HepG2 (cell line): Measurements from ENCODE around the gene TTLL10. TPM values are rescaled to one million over a fixed set of nuclear protein-coding genes. Genes with fewer than 3 reads are reported as not detected.
A peak's percentile ranks its signal among the peaks of the same experiment; 100 is the strongest.

Experiments used
- HDAC6 ChIP-seq: fragments of 200-600 bp; sonication (generic); IDR thresholded peaks from 2 replicates; pipeline ENCODE4 v1.7.0; 2017; ENCODE audit warnings: mild to moderate bottlenecking, antibody characterized with exemption, low read length, low read depth
- KLF12 ChIP-seq: sonication (generic); formaldehyde crosslinking; IDR thresholded peaks from 2 replicates; pipeline ENCODE4 v1.4.0; 2020; ENCODE audit warnings: missing genetic modification reagents, borderline replicate concordance
- KLF9 ChIP-seq: IDR thresholded peaks from 2 replicates; pipeline ENCODE4 v1.6.1; 2016; ENCODE audit warnings: low read depth
- MED1 ChIP-seq: sonication (generic); formaldehyde crosslinking; IDR thresholded peaks from 2 replicates; pipeline ENCODE4 v1.4.0; 2020; ENCODE audit warnings: missing genetic modification reagents
- MEIS2 ChIP-seq: sonication (generic); formaldehyde crosslinking; IDR thresholded peaks from 2 replicates; pipeline ENCODE4 v1.9.0; 2021; ENCODE audit warnings: mild to moderate bottlenecking, missing genetic modification reagents
- NR2F2 ChIP-seq: IDR thresholded peaks from 2 replicates; pipeline ENCODE4 v1.6.1; 2012; ENCODE audit warnings: low read depth, inconsistent platforms, borderline replicate concordance
- POLR2A ChIP-seq, 2 experiments: IDR thresholded peaks; 2 replicates each; pipeline ENCODE4 v1.6.1; 2011; ENCODE audit warnings: low read depth in 2 of 2, low read length in 2 of 2, mild to moderate bottlenecking in 1 of 2, moderate library complexity in 1 of 2; ENCODE audit not compliant: insufficient read depth in 1 of 2
- PPARG ChIP-seq: conservative IDR thresholded peaks from 2 replicates; pipeline ENCODE4 v1.6.1; 2016; ENCODE audit warnings: missing biosample characterization, missing genetic modification reagents
- SMARCC2 ChIP-seq: fragments of 450-650 bp; IDR thresholded peaks from 2 replicates; pipeline ENCODE4 v1.6.1; 2017; ENCODE audit warnings: antibody characterized with exemption, mild to moderate bottlenecking
- SOX13 ChIP-seq, 3 experiments: fragments of 450-650 bp in 1 of 3; sonication (generic) in 1 of 3; formaldehyde crosslinking in 1 of 3; IDR thresholded peaks in 2 of 3; conservative IDR thresholded peaks in 1 of 3; 2 replicates each; pipeline versions ENCODE4 v1.5.0 to v1.6.1; 2016 to 2020; ENCODE audit warnings: antibody characterized with exemption in 1 of 3, mild to moderate bottlenecking in 1 of 3, missing compliant biosample characterization in 1 of 3, missing genetic modification reagents in 1 of 3, moderate library complexity in 1 of 3
- SOX5 ChIP-seq: IDR thresholded peaks from 2 replicates; pipeline ENCODE4 v1.6.1; 2016; ENCODE audit warnings: borderline replicate concordance
- SSRP1 ChIP-seq: IDR thresholded peaks from 2 replicates; pipeline ENCODE4 v1.6.1; 2016; ENCODE audit warnings: control low read depth
- U2AF2 ChIP-seq: fragments of 200-400 bp; formaldehyde crosslinking; IDR thresholded peaks from 2 replicates; pipeline ENCODE4 v1.6.1; 2017; ENCODE audit warnings: low read depth, mild to moderate bottlenecking, low read length
- YEATS2 ChIP-seq: sonication (generic); formaldehyde crosslinking; IDR thresholded peaks from 2 replicates; pipeline ENCODE4 v1.4.0; 2020; ENCODE audit warnings: missing genetic modification reagents, borderline replicate concordance
- ZBTB38 ChIP-seq: sonication (generic); formaldehyde crosslinking; IDR thresholded peaks from 2 replicates; pipeline ENCODE4 v1.5.1; 2020; ENCODE audit warnings: mild to moderate bottlenecking, missing genetic modification reagents
- ZBTB7A ChIP-seq: sonication (generic); formaldehyde crosslinking; IDR thresholded peaks from 2 replicates; pipeline ENCODE4 v1.8.0; 2022; ENCODE audit warnings: mild to moderate bottlenecking, missing genetic modification reagents
- ZFP41 ChIP-seq: sonication (generic); formaldehyde crosslinking; IDR thresholded peaks from 2 replicates; pipeline ENCODE4 v1.4.0; 2020; ENCODE audit warnings: mild to moderate bottlenecking, missing genetic modification reagents, borderline replicate concordance
- ZKSCAN8 ChIP-seq: IDR thresholded peaks from 2 replicates; pipeline ENCODE4 v1.6.1; 2016; ENCODE audit warnings: borderline replicate concordance, missing genetic modification reagents, missing compliant biosample characterization
- ZNF747 ChIP-seq: sonication (generic); formaldehyde crosslinking; IDR thresholded peaks from 2 replicates; pipeline ENCODE4 v1.8.1; 2023; ENCODE audit warnings: missing genetic modification reagents, mild to moderate bottlenecking, borderline replicate concordance
- ZSCAN25 ChIP-seq: sonication (generic); formaldehyde crosslinking; IDR thresholded peaks from 2 replicates; pipeline ENCODE4 v1.8.0; 2022; ENCODE audit warnings: mild to moderate bottlenecking, missing genetic modification reagents
- polyA plus RNA-seq, 8 experiments: library from polyadenylated mRNA; depleted of rRNA in 3 of 8; stranded (reverse) in 7 of 8; unstranded in 1 of 8; fragments of >200 nt; fragmentation: Illumina TruSeq in 4 of 8; extraction: Trizol in 4 of 8; gene quantifications; 2 replicates each; pipeline versions ENCODE4 v1.2.1 to v1.2.3, GENCODE V29; 2011 to 2016; ENCODE audit warnings: low read depth in 4 of 8, missing spikeins in 1 of 8, mixed read lengths in 1 of 8; ENCODE audit not compliant: insufficient read depth in 1 of 8
- total RNA-seq, 5 experiments: library from RNA; depleted of rRNA; stranded (reverse); fragments of >200 nt; fragmentation: Illumina TruSeq; extraction: Trizol; gene quantifications; 2 replicates each; pipeline ENCODE4 v1.2.3, GENCODE V29; 2016; ENCODE audit warnings: low read depth in 1 of 5
- TF ChIP-seq, protein P1 (sequence below): sonication (generic); formaldehyde crosslinking; IDR thresholded peaks from 2 replicates; pipeline ENCODE4 v1.8.0; 2022; ENCODE audit warnings: mild to moderate bottlenecking, missing genetic modification reagents
- TF ChIP-seq, protein P2 (sequence below): sonication (generic); formaldehyde crosslinking; IDR thresholded peaks from 2 replicates; pipeline ENCODE4 v1.8.0; 2022; ENCODE audit warnings: mild to moderate bottlenecking, missing genetic modification reagents; ENCODE audit not compliant: insufficient replicate concordance
- TF ChIP-seq, protein P3 (sequence below): sonication (generic); formaldehyde crosslinking; IDR thresholded peaks from 2 replicates; pipeline ENCODE4 v1.4.0; 2020; ENCODE audit warnings: missing genetic modification reagents
- TF ChIP-seq, protein P4 (sequence below): sonication (generic); formaldehyde crosslinking; conservative IDR thresholded peaks from 2 replicates; pipeline ENCODE4 v1.8.0; 2022; ENCODE audit warnings: missing genetic modification reagents

Gene TTLL10
- total and polyA plus RNA-seq, 2 of the 13 experiments (the other 11 are each of a cell fraction or from before 2014, with no cell fraction given) = not detected

DNA sequence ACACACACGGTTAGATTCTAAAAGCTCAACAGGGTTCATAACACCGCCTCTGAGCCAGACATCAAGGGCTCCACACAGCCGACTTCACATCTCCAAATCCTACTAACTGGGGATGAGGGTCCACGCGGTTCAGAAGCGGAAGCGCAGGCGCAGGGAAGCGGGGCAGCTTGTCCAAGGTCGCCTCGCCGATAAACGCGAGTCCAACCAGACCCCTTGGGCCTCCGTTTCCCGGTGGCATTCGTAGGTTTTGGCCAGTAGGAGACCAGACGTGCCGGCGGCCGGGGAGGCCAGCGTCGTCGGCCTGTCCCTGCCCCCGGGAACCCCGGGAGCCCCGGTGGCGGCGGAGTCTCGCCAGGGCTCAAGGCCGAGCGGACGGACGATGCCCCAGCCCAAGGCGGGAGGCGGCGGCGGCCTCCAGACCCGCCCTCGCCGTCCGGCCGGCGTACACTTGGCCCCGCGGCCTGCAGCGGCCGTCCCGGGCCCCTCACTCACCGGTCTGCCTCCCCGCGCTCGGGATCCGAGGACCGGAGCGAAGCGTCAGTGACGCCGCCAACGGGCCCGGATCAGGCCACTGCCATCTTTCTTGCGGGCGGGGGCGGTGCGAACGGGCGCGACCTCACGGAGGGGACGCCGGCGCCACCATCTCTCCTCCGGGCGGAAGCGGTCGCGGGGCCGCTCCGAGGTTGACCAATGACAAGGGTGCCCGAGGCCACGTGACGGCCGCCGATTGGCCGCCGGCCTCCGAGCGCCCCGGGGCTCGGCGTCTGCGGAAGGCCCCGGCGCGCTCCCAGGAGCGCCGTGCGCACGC is 57.9 kb downstream of the TTLL10 start, which contains the start of gene SDF4 (continued):
- TF ChIP-seq ZNF747 (CRISPR knock-in tag) (peak; percentile 57), KLF9 (CRISPR knock-in tag) (no peak), NR2F2 (no peak), HDAC6 (no peak), ZKSCAN8 (CRISPR knock-in tag) (peak; percentile 48; the same call in 1 of the 2 replicates), SOX13 (IDR thresholded peaks at IDR 0.05) (peak; percentile 12; the same call in 1 of the 2 replicates), SOX13 (CRISPR knock-in tag; conservative IDR thresholded peaks at IDR 0.05 in 1 of 2, IDR thresholded peaks at IDR 0.05 in 1 of 2) (peak in 1 of 2 experiments; percentile 31; a peak in 1 of 4 replicates), POLR2A (IDR thresholded peaks at IDR 0.05; ENCODE audit: insufficient read depth in 1 of 2, low read depth in 2 of 2, low read length in 2 of 2) (peak in 1 of 2 experiments; percentile 68; a peak in 2 of 4 replicates), MEIS2 (CRISPR knock-in tag) (no peak), PPARG (no peak; the same call in 1 of the 2 replicates), MED1 (CRISPR knock-in tag) (peak; percentile 52; the same call in 1 of the 2 replicates), SSRP1 (CRISPR knock-in tag) (no peak), YEATS2 (no peak), U2AF2 (no peak), SMARCC2 (no peak), SOX5 (CRISPR knock-in tag) (peak; percentile 46; the same call in 1 of the 2 replicates), ZSCAN25 (CRISPR knock-in tag) (peak; percentile 44), KLF12 (peak; percentile 42; the same call in 1 of the 2 replicates), ZFP41 (no peak), ZBTB7A (CRISPR knock-in tag) (0 out of 2 replicates have a peak, but pooled peaks have one; percentile 58), ZBTB38 (CRISPR knock-in tag) (peak; percentile 83)
- TF ChIP-seq, protein P1, sequence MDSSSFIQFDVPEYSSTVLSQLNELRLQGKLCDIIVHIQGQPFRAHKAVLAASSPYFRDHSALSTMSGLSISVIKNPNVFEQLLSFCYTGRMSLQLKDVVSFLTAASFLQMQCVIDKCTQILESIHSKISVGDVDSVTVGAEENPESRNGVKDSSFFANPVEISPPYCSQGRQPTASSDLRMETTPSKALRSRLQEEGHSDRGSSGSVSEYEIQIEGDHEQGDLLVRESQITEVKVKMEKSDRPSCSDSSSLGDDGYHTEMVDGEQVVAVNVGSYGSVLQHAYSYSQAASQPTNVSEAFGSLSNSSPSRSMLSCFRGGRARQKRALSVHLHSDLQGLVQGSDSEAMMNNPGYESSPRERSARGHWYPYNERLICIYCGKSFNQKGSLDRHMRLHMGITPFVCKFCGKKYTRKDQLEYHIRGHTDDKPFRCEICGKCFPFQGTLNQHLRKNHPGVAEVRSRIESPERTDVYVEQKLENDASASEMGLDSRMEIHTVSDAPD (CRISPR knock-in tag) = no peak
- TF ChIP-seq, protein P2, sequence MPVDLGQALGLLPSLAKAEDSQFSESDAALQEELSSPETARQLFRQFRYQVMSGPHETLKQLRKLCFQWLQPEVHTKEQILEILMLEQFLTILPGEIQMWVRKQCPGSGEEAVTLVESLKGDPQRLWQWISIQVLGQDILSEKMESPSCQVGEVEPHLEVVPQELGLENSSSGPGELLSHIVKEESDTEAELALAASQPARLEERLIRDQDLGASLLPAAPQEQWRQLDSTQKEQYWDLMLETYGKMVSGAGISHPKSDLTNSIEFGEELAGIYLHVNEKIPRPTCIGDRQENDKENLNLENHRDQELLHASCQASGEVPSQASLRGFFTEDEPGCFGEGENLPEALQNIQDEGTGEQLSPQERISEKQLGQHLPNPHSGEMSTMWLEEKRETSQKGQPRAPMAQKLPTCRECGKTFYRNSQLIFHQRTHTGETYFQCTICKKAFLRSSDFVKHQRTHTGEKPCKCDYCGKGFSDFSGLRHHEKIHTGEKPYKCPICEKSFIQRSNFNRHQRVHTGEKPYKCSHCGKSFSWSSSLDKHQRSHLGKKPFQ (CRISPR knock-in tag) = peak; percentile 77
- TF ChIP-seq, protein P3, sequence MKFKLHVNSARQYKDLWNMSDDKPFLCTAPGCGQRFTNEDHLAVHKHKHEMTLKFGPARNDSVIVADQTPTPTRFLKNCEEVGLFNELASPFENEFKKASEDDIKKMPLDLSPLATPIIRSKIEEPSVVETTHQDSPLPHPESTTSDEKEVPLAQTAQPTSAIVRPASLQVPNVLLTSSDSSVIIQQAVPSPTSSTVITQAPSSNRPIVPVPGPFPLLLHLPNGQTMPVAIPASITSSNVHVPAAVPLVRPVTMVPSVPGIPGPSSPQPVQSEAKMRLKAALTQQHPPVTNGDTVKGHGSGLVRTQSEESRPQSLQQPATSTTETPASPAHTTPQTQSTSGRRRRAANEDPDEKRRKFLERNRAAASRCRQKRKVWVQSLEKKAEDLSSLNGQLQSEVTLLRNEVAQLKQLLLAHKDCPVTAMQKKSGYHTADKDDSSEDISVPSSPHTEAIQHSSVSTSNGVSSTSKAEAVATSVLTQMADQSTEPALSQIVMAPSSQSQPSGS (CRISPR knock-in tag) = peak; percentile 41; the same call in 1 of the 2 replicates
- TF ChIP-seq, protein P4, sequence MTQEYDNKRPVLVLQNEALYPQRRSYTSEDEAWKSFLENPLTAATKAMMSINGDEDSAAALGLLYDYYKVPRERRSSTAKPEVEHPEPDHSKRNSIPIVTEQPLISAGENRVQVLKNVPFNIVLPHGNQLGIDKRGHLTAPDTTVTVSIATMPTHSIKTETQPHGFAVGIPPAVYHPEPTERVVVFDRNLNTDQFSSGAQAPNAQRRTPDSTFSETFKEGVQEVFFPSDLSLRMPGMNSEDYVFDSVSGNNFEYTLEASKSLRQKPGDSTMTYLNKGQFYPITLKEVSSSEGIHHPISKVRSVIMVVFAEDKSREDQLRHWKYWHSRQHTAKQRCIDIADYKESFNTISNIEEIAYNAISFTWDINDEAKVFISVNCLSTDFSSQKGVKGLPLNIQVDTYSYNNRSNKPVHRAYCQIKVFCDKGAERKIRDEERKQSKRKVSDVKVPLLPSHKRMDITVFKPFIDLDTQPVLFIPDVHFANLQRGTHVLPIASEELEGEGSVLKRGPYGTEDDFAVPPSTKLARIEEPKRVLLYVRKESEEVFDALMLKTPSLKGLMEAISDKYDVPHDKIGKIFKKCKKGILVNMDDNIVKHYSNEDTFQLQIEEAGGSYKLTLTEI = no peak
